IMR-90 (cell line): ENCODE results near the gene MAP2K6.

Experiments used
- CEBPB ChIP-seq: IDR thresholded peaks from 2 replicates; pipeline ENCODE4 v1.6.1; 2012; ENCODE audit warnings: low read depth, low read length, improper control_type of control experiment
- FOS ChIP-seq: fragments of 150-350 bp; IDR thresholded peaks from 2 replicates; pipeline ENCODE4 v1.6.1; 2016; ENCODE audit warnings: low read depth, low read length
- MXI1 ChIP-seq: IDR thresholded peaks from 2 replicates; pipeline ENCODE4 v1.6.1; 2012; ENCODE audit warnings: low read depth, mild to moderate bottlenecking, low read length, moderate library complexity, borderline replicate concordance
- NFE2L2 ChIP-seq: fragments of 150-350 bp; IDR thresholded peaks from 2 replicates; pipeline ENCODE4 v1.6.1; 2016; ENCODE audit warnings: low read depth, mild to moderate bottlenecking, low read length
- POLR2A ChIP-seq: IDR thresholded peaks from 2 replicates; pipeline ENCODE4 v1.6.1; 2012; ENCODE audit warnings: mild to moderate bottlenecking, low read depth, low read length
- RCOR1 ChIP-seq: IDR thresholded peaks from 2 replicates; pipeline ENCODE4 v1.6.1; 2012; ENCODE audit warnings: mild to moderate bottlenecking, low read length, improper control_type of control experiment; ENCODE audit not compliant: insufficient replicate concordance
- TF ChIP-seq, protein P1 (sequence below): conservative IDR thresholded peaks from 2 replicates; pipeline ENCODE4 v1.5.1; 2012; ENCODE audit warnings: mild to moderate bottlenecking, low read depth, low read length, improper control_type of control experiment
- TF ChIP-seq, protein P2 (sequence below): fragments of 150-350 bp; IDR thresholded peaks from 2 replicates; pipeline ENCODE4 v1.6.1; 2016; ENCODE audit warnings: low read depth, mild to moderate bottlenecking, low read length, moderate library complexity, borderline replicate concordance

GRCh38 chr17:69485251-69485661 is 70.8 kb downstream of the MAP2K6 start:
- TF ChIP-seq RCOR1 (no peak), FOS (no peak), POLR2A (no peak), MXI1 (no peak), CEBPB (no peak), NFE2L2 (no peak)
- TF ChIP-seq, protein P1, sequence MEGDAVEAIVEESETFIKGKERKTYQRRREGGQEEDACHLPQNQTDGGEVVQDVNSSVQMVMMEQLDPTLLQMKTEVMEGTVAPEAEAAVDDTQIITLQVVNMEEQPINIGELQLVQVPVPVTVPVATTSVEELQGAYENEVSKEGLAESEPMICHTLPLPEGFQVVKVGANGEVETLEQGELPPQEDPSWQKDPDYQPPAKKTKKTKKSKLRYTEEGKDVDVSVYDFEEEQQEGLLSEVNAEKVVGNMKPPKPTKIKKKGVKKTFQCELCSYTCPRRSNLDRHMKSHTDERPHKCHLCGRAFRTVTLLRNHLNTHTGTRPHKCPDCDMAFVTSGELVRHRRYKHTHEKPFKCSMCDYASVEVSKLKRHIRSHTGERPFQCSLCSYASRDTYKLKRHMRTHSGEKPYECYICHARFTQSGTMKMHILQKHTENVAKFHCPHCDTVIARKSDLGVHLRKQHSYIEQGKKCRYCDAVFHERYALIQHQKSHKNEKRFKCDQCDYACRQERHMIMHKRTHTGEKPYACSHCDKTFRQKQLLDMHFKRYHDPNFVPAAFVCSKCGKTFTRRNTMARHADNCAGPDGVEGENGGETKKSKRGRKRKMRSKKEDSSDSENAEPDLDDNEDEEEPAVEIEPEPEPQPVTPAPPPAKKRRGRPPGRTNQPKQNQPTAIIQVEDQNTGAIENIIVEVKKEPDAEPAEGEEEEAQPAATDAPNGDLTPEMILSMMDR, result no peak
- TF ChIP-seq, protein P2, sequence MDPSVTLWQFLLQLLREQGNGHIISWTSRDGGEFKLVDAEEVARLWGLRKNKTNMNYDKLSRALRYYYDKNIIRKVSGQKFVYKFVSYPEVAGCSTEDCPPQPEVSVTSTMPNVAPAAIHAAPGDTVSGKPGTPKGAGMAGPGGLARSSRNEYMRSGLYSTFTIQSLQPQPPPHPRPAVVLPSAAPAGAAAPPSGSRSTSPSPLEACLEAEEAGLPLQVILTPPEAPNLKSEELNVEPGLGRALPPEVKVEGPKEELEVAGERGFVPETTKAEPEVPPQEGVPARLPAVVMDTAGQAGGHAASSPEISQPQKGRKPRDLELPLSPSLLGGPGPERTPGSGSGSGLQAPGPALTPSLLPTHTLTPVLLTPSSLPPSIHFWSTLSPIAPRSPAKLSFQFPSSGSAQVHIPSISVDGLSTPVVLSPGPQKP, result no peak
